ENCODE data around the gene PLXNC1. TPM values are rescaled to one million over a fixed set of nuclear protein-coding genes. Genes with fewer than 3 reads are reported as not detected.

PLXNC1 gene
- total RNA-seq, 2 donors from 2014 or later, result 2.0 to 3.0 TPM

- Histone ChIP-seq H3K9me3 (no peaks in the 10 kb centered on the region), H3K4me3 (no peak overlapping the region), H3K27ac (no peak overlapping the region), H3K36me3 (no peaks in the 10 kb centered on the region), H3K27me3 (no peaks in the 10 kb centered on the region), H3K4me1 (no peaks in the 10 kb centered on the region)
- no peak for TF ChIP-seq CTCF (IDR thresholded peaks at IDR 0.05)
- no peak for DNase-seq (ENCODE audit: low spot score)
Observed at GRCh38 chr12:94338006-94338794, 189.8 kb downstream of the PLXNC1 start.

GRCh38 chr12:94340573-94340972 lies 192.2 kb downstream of the PLXNC1 start:
- Histone ChIP-seq H3K27ac (no peak overlapping the region), H3K9me3 (no peaks in the 10 kb centered on the region), H3K4me1 (no peaks in the 10 kb centered on the region), H3K36me3 (peaks cover 5% of the 10 kb centered on the region), H3K4me3 (no peak overlapping the region), H3K27me3 (no peaks in the 10 kb centered on the region)
- no peak for DNase-seq (ENCODE audit: low spot score)
- TF ChIP-seq CTCF (IDR thresholded peaks at IDR 0.05), result no peak

GRCh38 chr12:94353130-94353529 lies 204.8 kb downstream of the PLXNC1 start:
- no peak for TF ChIP-seq CTCF (IDR thresholded peaks at IDR 0.05)
- no peaks in the 10 kb centered on the region for H3K27me3 ChIP-seq
- H3K27ac ChIP-seq, result no peak overlapping the region
- H3K36me3 ChIP-seq, result peaks cover 3% of the 10 kb centered on the region
- no peak for DNase-seq (ENCODE audit: low spot score)
- H3K4me3 ChIP-seq, result no peak overlapping the region
- no peaks in the 10 kb centered on the region for H3K4me1 ChIP-seq
- peaks cover 3 to 60% of the 10 kb centered on the region in 2 donors for H3K9me3 ChIP-seq
